ENCODE measurements around the gene SSX2IP.
"Not testable (repeated sequence)": the region's sequence is repeated elsewhere in the genome, so short reads cannot be mapped to it uniquely, and the experiment has no call there.

The SSX2IP gene

DNA sequence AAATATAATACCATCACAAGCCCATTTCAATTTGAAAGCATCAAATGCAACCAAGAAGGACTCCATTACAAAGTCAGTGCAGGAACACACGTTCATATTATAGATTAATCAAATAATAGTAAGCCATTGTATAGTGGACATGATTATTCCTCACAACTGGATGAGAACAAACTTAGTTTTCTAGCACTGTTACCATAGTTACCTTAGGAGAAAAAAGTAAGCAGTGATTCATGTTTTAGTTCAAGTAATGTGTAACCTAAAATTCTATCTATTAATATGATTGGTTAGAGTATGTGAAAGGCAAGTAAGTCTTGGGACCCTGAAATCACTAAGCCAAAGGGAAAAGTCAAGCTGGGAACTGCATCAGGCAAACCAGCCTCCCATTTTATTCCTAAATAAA is 15.2 kb downstream of the SSX2IP start:
- no peaks in the 10 kb centered on the region for H3K9me3 Mint-ChIP-seq
- peaks cover 6% of the 10 kb centered on the region for H3K36me3 Mint-ChIP-seq (ENCODE audit: low read depth)
- DNase-seq, result no peak
- H3K27ac Mint-ChIP-seq, result no peak overlapping the region
- no peaks in the 10 kb centered on the region for H3K27me3 Mint-ChIP-seq
- no peak overlapping the region for H3K4me3 Mint-ChIP-seq
- peaks cover 14% of the 10 kb centered on the region for H3K4me1 Mint-ChIP-seq (ENCODE audit: low read depth)

DNA sequence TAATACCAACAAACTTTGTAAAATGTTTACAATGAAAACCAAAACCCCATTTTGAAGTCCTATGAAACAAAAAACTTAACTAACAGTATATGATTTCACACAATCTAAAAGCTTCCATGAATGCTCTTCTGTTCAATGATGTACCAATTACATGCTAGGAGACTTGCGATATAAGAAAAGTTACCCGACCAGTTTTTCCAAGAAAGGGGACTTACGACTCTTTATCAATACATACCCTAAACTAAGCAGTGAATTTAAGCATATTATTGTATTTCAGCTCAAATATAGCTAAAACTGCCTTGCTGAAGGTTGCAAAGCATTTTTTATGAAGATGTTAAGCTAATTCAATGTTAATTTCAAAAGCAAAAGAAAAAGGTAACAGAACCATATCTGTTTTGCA is 15.6 kb downstream of the SSX2IP start:
- H3K27me3 Mint-ChIP-seq, result no peaks in the 10 kb centered on the region
- H3K9me3 Mint-ChIP-seq, result no peaks in the 10 kb centered on the region
- no peak overlapping the region for H3K4me3 Mint-ChIP-seq
- peaks cover 14% of the 10 kb centered on the region for H3K4me1 Mint-ChIP-seq (ENCODE audit: low read depth)
- DNase-seq, result no peak
- peaks cover 8% of the 10 kb centered on the region for H3K36me3 Mint-ChIP-seq (ENCODE audit: low read depth)
- no peak overlapping the region for H3K27ac Mint-ChIP-seq

DNA sequence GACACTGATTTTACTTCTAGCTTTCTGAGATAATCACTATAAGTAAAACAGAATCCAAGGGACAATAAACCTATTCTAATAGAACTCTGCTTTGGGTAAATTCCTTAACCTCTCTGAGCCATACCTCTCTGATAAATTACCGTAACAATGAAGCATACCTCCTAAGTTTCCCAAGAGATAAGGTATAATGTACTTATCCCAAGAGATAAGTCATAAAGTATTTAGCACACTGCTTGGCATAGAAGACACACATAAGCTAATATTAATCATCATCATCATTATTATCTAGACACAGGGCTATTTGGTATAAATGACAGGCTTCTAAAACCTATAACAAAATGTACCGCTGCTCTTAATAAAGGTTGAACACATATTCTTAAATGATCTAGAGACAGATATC is 16.2 kb downstream of the SSX2IP start:
- Mint-ChIP-seq H3K4me1 (ENCODE audit: low read depth) (peaks cover 14% of the 10 kb centered on the region), H3K27me3 (no peaks in the 10 kb centered on the region), H3K27ac (no peak overlapping the region), H3K36me3 (ENCODE audit: low read depth) (peaks cover 13% of the 10 kb centered on the region), H3K4me3 (no peak overlapping the region), H3K9me3 (no peaks in the 10 kb centered on the region)
- DNase-seq, result no peak

DNA sequence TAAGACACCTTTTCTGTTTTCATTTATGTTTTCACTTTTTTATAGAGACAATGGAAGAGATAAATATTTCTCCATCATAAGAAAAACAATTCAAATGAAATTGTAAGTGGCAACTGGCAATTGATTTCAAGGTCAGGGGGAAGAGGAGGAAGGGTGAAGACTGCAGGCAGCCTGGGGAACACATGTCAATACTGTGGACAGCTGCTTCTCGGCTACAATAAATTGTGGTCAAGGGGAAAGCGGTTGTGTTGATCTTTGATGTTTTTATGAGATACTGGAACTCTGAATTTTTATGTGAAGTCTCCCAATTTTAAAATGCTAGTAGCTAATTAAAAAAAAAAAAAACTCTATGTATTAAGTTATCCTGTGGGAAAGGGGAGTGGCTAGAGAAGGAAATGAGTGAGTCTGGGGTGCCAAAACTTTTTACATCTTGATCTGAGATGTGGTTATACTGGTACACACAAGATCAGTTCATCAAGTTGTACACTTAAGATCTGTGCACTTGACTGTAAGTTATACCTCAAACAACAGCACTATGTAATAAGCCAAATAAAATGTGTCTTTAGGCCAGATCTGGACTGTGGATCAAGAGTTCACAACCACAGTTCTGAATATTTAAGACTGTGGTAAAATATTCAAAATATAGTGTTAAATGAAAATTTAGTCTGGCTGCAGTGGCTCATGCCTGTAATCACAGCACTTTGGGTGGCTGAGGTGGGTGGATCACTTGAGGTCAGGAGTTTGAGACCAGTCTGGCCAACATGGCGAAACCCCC is 18.0 kb downstream of the SSX2IP start:
- H3K4me1 Mint-ChIP-seq (ENCODE audit: low read depth), result peaks cover 14% of the 10 kb centered on the region
- H3K27me3 Mint-ChIP-seq, result no peaks in the 10 kb centered on the region
- no peak overlapping the region for H3K27ac Mint-ChIP-seq
- no peaks in the 10 kb centered on the region for H3K9me3 Mint-ChIP-seq
- H3K4me3 Mint-ChIP-seq, result no peak overlapping the region
- no peak for DNase-seq
- H3K36me3 Mint-ChIP-seq (ENCODE audit: low read depth), result peaks cover 9% of the 10 kb centered on the region

DNA sequence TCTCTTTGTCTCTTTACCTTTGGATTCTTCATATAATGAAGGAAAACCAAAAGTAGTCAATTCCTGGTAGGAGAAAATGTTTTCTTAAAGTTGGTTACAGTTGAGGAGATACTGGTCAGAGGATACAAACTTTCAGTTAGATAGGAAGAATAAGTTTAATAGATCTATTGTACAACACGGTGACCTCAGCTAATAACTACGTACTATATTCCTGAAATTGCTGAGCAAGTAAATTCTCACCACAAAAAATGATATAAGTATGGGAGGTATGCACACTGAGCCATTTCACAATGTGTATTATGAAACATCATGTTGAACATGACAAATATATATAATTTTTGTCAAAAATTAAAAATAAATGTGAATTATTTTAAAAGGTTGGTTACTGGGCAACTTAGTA is 20.4 kb downstream of the SSX2IP start:
- Mint-ChIP-seq H3K4me3 (no peak overlapping the region), H3K9me3 (no peaks in the 10 kb centered on the region), H3K36me3 (ENCODE audit: low read depth) (peaks cover 12% of the 10 kb centered on the region), H3K4me1 (ENCODE audit: low read depth) (peaks cover 14% of the 10 kb centered on the region), H3K27me3 (no peaks in the 10 kb centered on the region), H3K27ac (no peak overlapping the region)
- DNase-seq, result no peak

DNA sequence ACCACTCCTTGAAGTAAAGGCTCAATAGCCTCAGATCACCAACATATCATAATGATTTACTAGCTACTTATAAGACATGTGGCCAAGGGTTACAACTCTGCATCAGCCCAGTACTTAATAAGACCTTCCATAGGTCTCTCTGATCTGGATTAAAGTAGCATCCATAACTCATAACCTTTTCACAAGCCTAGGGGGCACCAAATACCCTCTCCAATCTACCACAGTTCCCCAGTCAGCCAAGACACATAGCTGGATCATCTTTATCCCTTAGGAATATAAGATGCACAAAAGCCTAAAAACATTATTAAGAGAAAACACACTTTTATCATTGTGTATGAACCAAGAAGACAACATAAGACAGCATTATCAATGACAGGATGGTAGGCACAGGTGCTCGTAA is 22.1 kb downstream of the SSX2IP start:
- peaks cover 5% of the 10 kb centered on the region for H3K4me1 Mint-ChIP-seq (ENCODE audit: low read depth)
- no peaks in the 10 kb centered on the region for H3K9me3 Mint-ChIP-seq
- DNase-seq, result no peak
- no peak overlapping the region for H3K27ac Mint-ChIP-seq
- H3K27me3 Mint-ChIP-seq, result no peaks in the 10 kb centered on the region
- no peak overlapping the region for H3K4me3 Mint-ChIP-seq
- peaks cover 12% of the 10 kb centered on the region for H3K36me3 Mint-ChIP-seq (ENCODE audit: low read depth)

DNA sequence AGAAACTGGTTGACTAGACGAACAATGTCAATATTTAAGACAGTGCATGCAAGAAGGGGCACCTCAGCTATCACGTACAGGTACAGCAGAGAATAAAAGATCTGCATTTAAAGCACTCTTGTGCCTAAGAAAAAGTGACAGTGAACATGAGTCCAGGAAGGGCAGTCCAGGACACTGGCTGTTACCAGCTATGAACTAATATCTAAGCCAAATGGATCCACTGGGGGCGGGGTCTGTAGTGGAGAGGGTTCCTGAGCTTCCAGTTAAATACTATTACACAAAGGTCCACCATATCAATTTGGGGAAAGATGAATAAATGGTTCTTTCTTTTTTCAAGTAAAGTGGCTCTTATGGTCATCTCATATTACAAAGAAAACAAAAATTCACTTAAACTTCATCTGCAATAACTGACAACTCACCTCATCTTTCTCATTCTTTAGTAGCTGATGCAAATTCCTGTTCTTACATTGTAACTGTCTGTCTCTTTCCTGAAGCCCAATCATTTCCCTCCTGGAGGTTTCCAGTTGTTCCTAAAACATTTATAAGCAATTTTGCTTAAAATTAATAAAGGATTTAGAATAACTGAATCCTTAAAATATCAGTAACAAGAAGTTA is 24.5 kb downstream of the SSX2IP start:
- no peak for DNase-seq
- Mint-ChIP-seq H3K4me1 (ENCODE audit: low read depth) (no peaks in the 10 kb centered on the region), H3K36me3 (ENCODE audit: low read depth) (peaks cover 22% of the 10 kb centered on the region), H3K9me3 (no peaks in the 10 kb centered on the region), H3K27ac (no peak overlapping the region), H3K4me3 (no peak overlapping the region), H3K27me3 (no peaks in the 10 kb centered on the region)

DNA sequence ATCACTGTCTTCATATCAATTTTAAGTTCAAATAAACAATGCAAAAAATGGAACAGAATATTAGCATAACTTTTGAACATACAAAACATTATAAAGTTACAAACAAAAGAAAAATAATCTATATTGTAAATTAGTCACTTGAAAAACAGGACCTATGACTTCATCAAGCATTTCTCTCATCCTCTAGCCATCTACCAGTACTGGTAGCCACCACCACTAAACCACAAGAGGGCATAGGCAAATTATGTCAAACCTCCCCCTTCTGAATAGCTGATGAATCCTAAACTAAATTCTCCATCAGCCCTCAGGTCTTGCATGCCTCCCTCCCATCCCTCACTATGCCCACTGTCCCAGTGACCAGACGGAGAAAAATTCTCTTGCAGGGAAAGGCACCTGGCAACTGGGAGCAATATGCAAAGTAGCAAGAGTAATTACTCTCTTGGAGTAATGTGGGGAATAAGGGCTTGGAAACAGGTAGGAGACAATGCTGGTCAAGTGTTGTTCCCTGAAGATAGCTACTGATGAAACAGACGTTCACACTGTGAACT is 37.1 kb downstream of the SSX2IP start:
- no peak overlapping the region for H3K27ac Mint-ChIP-seq
- no peak overlapping the region for H3K4me3 Mint-ChIP-seq
- DNase-seq, result no peak
- peaks cover 65% of the 10 kb centered on the region for H3K36me3 Mint-ChIP-seq (ENCODE audit: low read depth)
- no peaks in the 10 kb centered on the region for H3K27me3 Mint-ChIP-seq
- H3K4me1 Mint-ChIP-seq (ENCODE audit: low read depth), result no peaks in the 10 kb centered on the region
- no peaks in the 10 kb centered on the region for H3K9me3 Mint-ChIP-seq

DNA sequence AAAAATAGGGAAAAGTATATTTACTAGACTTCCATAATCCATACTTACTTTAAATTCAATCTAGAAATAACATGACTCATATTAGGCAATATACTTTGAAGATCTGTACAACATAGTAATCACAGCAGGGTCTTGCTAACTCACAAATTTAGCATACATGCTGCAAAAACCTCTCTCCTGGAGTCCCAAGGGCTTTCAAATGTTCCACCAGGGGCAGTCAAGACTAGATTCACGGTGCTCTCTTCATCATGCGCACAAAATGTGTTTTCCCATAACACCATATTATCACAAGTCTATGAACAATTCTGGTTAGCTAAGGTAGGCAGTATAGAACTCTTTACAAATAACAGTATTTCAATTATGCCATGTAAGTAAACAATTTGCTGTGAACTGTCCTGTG is 45.8 kb downstream of the SSX2IP start:
- Mint-ChIP-seq H3K36me3 (ENCODE audit: low read depth) (peaks cover 20% of the 10 kb centered on the region), H3K9me3 (no peaks in the 10 kb centered on the region), H3K4me1 (ENCODE audit: low read depth) (no peaks in the 10 kb centered on the region), H3K27ac (no peak overlapping the region), H3K4me3 (no peak overlapping the region), H3K27me3 (no peaks in the 10 kb centered on the region)
- DNase-seq, result no peak

DNA sequence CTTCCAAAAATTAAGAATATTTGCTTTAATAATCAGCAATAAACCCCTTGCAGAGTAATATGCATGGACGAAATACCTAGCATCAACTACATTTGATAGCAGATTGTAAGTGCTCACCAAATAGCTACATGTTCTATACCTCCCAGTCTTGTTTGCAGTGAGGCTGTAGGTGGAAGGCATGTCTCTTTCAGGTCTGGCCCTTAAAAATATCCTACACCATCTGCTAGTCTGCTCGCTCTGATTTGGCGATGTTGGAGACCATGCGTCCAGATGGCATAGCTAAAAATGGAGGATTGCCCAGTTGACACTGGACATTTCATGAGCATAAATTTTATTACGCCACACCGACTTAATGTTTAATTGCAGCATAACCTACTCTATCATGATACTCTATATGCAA is 47.1 kb downstream of the SSX2IP start:
- peaks cover 14% of the 10 kb centered on the region for H3K36me3 Mint-ChIP-seq (ENCODE audit: low read depth)
- DNase-seq, result no peak
- H3K4me3 Mint-ChIP-seq, result no peak overlapping the region
- no peaks in the 10 kb centered on the region for H3K4me1 Mint-ChIP-seq (ENCODE audit: low read depth)
- H3K27ac Mint-ChIP-seq, result no peak overlapping the region
- no peaks in the 10 kb centered on the region for H3K27me3 Mint-ChIP-seq
- no peaks in the 10 kb centered on the region for H3K9me3 Mint-ChIP-seq

DNA sequence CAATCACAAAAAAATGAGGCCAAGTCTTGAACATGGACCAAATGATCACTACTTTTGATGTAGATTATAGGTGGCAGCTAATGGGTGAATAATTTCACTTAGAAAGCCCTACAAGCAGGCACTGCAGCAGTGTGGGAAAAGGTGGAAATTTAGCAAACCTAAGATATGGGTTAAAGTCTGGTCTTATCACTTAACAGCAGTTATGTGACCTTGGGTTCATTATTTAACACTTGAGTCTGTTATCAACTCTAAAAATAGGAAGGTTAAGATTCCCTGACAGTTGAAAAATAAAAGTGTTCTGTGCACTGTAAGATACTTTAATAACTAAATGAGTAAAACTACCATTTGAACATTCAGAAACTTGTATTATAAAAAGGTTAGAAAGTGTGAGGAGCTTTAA is 47.5 kb downstream of the SSX2IP start:
- H3K9me3 Mint-ChIP-seq, result no peaks in the 10 kb centered on the region
- no peak overlapping the region for H3K27ac Mint-ChIP-seq
- no peaks in the 10 kb centered on the region for H3K4me1 Mint-ChIP-seq (ENCODE audit: low read depth)
- no peak for DNase-seq
- no peaks in the 10 kb centered on the region for H3K27me3 Mint-ChIP-seq
- H3K4me3 Mint-ChIP-seq, result no peak overlapping the region
- peaks cover 12% of the 10 kb centered on the region for H3K36me3 Mint-ChIP-seq (ENCODE audit: low read depth)

DNA sequence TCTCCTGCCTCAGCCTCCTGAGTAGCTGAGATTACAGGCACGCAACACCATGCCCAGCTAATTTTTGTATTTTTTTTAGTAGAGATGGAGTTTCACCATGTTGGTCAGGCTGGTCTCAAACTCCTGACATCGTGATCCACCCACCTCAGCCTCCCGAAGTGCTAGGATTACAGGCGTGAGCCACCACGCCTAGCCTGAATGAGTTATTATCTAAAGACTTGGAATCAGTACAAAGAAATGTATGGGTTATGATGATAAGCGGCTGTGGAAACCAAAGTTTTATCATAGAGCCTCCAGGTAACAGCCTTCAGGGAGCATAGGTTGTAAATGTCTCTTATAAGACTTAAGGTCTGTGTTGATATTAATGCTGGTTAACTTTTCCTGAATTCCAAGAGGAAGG is 50.5 kb downstream of the SSX2IP start:
- not testable (repeated sequence) for H3K4me1 Mint-ChIP-seq (ENCODE audit: low read depth); DNase-seq; H3K27me3 Mint-ChIP-seq; H3K27ac Mint-ChIP-seq; H3K9me3 Mint-ChIP-seq; H3K4me3 Mint-ChIP-seq; H3K36me3 Mint-ChIP-seq (ENCODE audit: low read depth)

DNA sequence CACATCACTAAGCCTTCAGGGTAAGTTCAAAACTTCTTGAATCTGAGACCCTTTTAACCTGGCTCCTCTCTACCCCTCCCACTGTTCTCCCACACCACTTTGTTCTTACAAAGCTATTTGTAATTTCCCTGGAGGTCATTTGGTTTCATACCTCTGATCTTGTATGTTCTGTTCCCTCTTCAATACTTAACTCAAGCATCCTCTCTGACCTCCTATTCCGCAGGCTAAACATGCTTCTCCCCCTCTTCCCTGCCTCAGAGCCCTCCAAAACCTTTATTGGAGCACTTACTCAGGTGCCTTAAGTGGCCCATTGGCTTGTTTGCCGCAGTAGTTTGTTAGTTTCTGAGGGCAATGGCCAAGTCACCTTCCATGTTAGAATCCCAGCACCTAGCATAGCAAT is 54.8 kb downstream of the SSX2IP start:
- no peak for DNase-seq
- Mint-ChIP-seq H3K4me3 (no peak overlapping the region), H3K27me3 (no peaks in the 10 kb centered on the region), H3K27ac (no peak overlapping the region), H3K9me3 (no peaks in the 10 kb centered on the region), H3K36me3 (ENCODE audit: low read depth) (no peaks in the 10 kb centered on the region), H3K4me1 (ENCODE audit: low read depth) (peaks cover 8% of the 10 kb centered on the region)

DNA sequence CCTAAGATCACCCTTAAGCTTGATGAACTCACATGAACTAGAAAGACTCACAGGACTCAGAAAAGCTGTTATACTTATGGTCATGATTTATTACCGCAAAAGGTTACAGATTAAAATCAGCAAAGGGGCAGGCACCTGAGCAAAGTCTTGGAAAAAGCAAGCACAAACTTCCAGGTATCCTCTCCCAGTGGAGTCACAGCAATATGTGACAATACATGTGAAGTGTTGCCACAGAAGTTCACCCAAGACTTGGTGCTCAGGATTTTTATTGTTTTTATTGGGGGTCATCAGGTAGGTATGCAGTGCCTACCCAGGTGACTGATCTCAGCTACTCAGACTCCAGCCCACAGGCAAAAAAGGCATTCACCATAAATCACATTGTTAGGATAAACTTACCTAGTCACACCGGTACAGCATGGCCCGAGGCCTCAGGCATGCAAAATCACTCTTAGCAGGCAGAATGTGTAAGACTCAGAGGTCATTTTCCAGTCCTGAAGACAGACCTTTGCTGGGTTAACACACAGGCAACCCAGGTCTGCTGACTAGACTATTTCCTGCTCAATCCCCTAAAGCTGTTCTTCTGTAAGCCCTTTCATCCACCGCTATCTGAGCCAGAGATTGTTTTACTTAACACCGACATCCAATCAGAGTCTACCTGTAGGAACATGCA is 55.6 kb downstream of the SSX2IP start:
- Mint-ChIP-seq H3K9me3 (no peaks in the 10 kb centered on the region), H3K4me1 (ENCODE audit: low read depth) (peaks cover 8% of the 10 kb centered on the region), H3K4me3 (no peak overlapping the region), H3K27ac (no peak overlapping the region), H3K27me3 (no peaks in the 10 kb centered on the region), H3K36me3 (ENCODE audit: low read depth) (no peaks in the 10 kb centered on the region)
- no peak for DNase-seq

Measured in activated T-cell treated with anti-CD3 and anti-CD28 coated beads, Interleukin-2, amount 50 U/mL, for 24 hours (primary cell).